ENCODE results near the gene CA14.
"Not testable (repeated sequence)": the region's sequence is repeated elsewhere in the genome, so short reads cannot be mapped to it uniquely, and the experiment has no call there.

Gene CA14

DNA sequence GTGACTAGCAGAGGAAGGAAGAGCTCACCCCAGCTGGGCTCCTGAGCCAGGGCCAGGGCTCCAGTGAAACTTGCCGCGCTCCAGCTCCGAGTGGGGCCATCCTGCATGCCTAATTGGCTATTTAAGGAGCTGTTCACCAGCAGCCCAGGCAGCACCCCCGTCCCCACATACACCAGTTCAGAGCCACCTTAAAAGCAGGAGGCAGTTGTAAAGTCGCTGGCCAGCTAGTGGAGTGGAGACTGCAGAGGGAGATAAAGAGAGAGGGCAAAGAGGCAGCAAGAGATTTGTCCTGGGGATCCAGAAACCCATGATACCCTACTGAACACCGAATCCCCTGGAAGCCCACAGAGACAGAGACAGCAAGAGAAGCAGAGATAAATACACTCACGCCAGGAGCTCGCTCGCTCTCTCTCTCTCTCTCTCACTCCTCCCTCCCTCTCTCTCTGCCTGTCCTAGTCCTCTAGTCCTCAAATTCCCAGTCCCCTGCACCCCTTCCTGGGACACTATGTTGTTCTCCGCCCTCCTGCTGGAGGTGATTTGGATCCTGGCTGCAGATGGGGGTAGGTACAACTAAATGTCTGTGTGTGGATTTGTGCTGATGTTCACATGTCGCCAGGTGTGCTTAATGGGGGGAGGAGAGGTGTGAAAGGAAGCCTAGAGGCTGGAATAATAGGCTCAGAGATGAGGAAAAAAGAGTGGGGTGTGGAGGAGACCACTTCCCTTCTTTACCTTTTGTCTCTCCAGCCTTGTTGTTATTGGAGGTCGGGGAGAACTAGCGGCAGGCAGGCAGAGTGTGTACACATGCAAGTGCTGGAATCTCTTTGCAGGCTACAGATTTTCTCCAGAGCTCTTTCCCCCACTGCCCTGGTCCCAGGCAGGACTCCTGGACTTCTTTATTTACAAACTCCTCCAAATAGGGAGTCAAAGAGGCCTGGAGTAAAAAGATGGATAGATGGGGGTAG, at the start of gene CA14:
TSS of gene CA14 (plus strand) at position 151 of the 962 bp plus-strand sequence. CDS start at position 506, 355 bp downstream.
- no peak for DNase-seq (ENCODE audit: low read depth)

- DNase-seq (ENCODE audit: low read depth) = not testable (repeated sequence)
Observed at GRCh38 chr1:150208460-150208859, 49.1 kb upstream of the CA14 start.

DNA sequence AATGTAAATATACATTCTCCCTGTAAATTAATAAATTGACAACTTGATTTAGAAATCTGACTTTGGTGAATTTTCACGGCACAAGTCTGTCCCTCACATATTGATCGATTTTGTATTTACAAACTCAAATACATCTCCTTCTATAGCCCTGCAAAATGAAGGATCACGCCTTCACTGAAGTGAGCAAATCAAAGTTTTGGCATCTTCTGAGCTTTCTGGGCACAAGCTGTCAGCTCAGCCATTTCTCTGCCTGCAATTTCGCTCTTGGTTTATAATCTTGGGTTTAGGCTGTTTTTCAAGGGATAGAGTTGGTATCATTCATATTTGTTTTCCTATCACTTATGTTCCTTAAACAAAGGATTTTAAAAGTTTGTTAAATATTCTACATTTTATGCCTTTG, 47.5 kb upstream of the CA14 start:
- DNase-seq (ENCODE audit: low read depth) = no peak

GRCh38 chr1:150210706-150211105, 46.9 kb upstream of the CA14 start:
- DNase-seq (ENCODE audit: low read depth) = no peak

GRCh38 chr1:150212070-150212469, 45.5 kb upstream of the CA14 start:
- no peak for DNase-seq (ENCODE audit: low read depth)

DNA sequence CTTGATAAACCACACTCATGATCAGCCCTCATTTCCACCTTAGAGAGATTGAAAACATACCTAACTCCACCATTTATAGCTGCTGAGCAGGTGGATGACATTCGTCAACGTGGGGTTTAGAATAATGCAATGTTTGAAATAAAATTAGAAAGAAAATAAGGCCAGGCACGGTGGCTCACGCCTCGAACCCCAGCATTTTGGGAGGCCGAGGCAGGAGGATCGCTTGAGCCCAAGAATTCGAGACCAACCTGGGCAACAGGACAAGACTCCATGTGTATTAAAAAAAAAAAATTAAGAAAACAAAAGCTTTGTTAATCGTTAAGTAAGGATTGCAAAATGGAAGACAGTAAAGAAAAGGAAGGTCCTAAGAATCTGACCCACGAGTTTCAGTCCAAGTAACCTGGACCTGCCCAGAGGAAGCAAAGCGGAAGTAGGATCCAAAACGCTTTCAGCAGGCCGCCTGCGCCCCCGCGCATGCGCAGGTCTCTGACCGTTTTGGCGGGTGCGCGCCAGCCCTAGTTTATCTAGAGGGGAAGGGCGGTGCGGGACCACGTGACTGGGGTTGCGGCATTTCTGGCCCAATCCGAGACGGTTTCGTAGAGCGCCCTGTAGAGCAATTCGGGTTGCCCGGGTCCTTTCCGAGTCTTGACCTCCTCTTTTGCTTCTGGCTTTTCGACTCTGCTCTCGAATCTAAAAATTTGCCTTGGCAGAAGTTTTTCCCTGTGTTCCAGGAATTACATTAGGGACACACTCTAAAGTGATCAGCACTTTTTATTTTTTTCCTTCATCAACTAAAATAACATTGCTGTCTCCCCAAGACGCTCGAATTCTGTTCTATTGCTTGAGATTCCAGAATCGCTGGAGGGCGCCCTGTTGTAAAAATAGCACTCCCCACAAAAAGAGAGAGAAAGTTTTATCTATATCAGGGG, 44.1 kb upstream of the CA14 start:
- peak; percentile 75 for DNase-seq (ENCODE audit: low read depth)

- DNase-seq (ENCODE audit: low read depth) = not testable (repeated sequence)
Observed at GRCh38 chr1:150214099-150214756, 43.3 kb upstream of the CA14 start.

- DNase-seq (ENCODE audit: low read depth) = not testable (repeated sequence)
Observed at GRCh38 chr1:150215855-150216254, 41.7 kb upstream of the CA14 start.

DNA sequence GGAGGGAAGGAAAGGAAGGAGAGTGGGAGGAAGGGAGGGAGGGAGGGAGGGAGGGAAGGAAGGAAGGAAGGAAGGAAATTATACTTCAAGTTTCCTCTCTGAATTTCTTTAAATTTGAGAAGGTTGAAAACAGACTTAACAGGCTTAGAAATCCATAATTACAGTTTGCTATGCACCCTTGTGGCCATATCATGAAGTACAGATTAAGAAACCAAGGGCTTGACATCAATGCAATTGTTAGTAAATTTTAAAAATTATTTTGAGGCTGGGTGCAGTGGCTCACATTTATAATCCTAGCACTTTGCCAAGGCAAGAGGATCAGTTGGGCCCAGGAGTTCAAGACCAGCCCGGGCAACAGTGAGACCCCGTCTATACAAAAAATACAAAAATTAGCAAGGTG, 36.0 kb upstream of the CA14 start:
- DNase-seq (ENCODE audit: low read depth) = no peak

- no peak for DNase-seq (ENCODE audit: low read depth)
Observed at GRCh38 chr1:150224983-150225382, 32.6 kb upstream of the CA14 start.

GRCh38 chr1:150225546-150225945, 32.0 kb upstream of the CA14 start:
- no peak for DNase-seq (ENCODE audit: low read depth)

GRCh38 chr1:150226486-150226885, 31.1 kb upstream of the CA14 start:
- no peak for DNase-seq (ENCODE audit: low read depth)

- no peak for DNase-seq (ENCODE audit: low read depth)
Observed at GRCh38 chr1:150227228-150227627, 30.3 kb upstream of the CA14 start.

DNA sequence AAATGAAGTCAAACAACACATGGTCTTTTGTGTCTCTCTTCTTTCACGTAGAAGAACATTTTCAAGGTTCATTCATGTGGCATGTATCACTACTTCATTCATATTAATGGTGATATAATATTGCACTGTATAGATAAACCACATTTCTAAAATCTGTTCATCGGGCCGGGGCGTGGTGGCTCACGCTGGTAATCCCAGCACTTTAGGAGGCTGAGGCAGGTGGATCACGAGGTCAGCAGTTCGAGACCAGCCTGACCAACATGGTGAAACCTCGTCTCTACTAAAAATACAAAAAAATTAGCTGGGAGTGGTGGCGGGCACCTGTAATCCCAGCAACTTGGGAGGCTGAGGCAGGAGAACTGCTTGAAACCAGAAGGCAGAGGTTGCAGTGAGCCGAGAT, 29.3 kb upstream of the CA14 start:
- DNase-seq (ENCODE audit: low read depth) = not testable (repeated sequence)

- not testable (repeated sequence) for DNase-seq (ENCODE audit: low read depth)
Observed at GRCh38 chr1:150232921-150233320, 24.7 kb upstream of the CA14 start.

DNA sequence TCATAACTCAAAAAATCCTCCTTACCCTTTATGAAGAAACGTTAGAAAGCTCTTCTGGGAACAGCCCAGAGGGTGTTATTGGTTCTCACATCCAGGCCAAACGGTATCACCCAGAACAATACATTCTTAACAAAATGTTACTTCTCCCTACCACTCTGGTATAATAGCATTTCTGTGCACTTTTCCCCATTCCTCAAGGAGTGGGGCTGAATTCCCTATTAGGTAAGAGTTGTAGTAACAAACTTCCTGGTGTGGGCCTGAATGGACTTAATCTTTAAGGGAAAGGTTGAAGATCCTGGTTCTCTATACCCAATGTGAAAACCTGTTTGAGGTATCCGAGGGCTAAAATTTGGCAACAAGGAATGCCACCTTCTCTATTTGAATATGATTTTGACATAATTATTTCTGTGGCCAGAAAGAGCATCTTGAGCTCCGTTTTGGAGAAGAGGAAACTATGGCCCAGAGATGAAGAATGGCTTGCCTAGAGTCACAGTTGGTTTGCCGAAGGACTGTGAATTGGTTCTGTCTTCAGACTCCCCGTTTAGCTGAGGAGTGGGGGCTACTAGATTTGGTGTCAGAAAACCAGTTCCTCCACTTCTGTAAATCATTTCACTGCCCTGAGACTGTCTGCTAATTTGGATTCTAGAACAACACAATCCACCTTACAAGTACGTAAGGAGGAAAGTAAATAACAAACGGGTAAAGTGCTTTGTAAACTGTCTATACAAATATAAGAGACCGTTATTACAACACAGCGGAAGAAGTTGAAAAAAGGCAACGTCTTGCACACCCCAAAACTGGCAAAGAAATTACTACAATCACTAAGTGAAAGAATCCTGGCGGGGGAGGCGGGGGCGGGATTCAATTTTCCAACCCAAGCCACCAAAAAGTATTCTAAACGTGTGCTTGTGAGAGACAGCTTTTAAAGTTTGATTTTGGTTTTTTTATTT, 23.9 kb upstream of the CA14 start:
- DNase-seq (ENCODE audit: low read depth) = no peak

- no peak for DNase-seq (ENCODE audit: low read depth)
Observed at GRCh38 chr1:150234309-150234565, 23.3 kb upstream of the CA14 start.

DNA sequence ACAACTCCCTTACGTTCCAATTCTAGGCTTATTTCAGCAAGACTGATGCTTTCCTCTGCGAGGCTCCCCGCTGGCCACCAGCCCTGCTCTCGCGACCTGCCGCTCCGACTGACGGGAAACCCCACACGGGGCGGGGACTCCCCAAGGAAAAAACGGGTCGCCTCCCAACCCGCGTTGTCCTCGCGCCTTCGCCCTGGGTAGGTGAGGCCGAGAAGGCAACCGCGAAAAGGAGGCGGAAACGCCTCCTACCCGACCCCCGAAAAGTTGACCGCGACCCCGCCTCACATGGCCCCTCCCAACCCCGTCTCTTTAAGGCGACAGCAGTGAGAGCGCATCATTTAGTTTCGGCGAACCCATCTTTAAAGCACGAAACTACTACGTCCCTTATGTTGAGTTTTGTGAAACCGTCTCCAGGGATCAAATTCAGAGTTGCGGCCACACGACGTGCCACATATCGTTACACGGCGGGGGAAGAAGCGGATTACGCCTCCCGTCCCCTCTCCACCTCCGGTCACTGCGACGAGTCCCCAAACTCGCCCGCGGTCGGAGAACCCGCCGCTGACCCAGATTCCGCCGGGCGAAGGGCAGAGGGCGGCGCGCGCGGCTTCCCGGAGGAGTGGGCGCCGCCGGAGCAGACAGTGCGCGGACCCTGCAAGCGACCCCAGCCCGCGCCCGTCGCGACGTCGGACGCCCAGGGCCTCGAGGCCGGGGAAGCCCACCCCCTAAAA, 22.8 kb upstream of the CA14 start:
- peak; percentile 68 for DNase-seq (ENCODE audit: low read depth)

DNA sequence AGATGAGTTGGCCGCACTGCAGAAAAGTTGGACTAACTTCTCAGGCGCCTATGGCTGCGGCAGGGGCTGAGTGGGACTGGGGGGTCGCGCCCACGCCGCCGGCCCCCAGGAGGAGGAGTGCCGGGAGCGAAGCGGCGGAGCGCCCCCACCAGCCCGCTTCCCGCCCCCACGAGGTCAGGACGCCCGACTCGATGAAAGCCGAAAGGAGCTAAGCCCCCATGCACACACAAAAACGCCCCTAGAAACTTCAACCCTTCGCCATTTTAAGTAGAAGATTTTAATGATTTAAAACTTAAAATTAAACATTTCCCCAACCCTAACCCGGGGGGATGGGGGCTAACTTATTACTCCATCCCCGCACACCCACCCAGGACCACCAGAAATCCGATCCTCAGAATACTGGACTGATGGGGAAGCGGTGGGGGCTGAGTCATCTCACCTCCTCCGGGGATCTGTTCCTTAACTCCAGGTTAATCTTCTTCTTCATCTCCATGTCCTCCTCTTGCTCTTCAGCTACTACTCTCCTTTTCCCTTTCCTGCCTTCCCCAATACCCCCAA, 22.2 kb upstream of the CA14 start:
- DNase-seq (ENCODE audit: low read depth) = no peak

All from stimulated activated CD8-positive, alpha-beta memory T cell treated with anti-CD3 and anti-CD28 coated beads, Interleukin-15, amount 100 ng/mL, for 24 hours (primary cell).